HG03442 (cell line): ENCODE results near the gene RIPK1.
"Not testable (repeated sequence)": the region's sequence is repeated elsewhere in the genome, so short reads cannot be mapped to it uniquely, and the experiment has no call there.

Experiments used
- ATAC-seq: cut with Tn5 transposase; IDR thresholded peaks from one replicate; pipeline ENCODE4 v1.9.1; 2021; ENCODE audit warnings: mild to moderate bottlenecking, moderate library complexity; ENCODE audit not compliant: unreplicated experiment

Gene RIPK1

GRCh38 chr6:3068329-3069214 lies at the start of gene RIPK1:
Gene RIPK1 (plus strand): TSS chr6:3068494. CDS start chr6:3076824, 8,330 bp downstream.
- ATAC-seq = peak; percentile 82

GRCh38 chr6:3019065-3019464 lies 49.2 kb upstream of the RIPK1 start:
- ATAC-seq = no peak

DNA sequence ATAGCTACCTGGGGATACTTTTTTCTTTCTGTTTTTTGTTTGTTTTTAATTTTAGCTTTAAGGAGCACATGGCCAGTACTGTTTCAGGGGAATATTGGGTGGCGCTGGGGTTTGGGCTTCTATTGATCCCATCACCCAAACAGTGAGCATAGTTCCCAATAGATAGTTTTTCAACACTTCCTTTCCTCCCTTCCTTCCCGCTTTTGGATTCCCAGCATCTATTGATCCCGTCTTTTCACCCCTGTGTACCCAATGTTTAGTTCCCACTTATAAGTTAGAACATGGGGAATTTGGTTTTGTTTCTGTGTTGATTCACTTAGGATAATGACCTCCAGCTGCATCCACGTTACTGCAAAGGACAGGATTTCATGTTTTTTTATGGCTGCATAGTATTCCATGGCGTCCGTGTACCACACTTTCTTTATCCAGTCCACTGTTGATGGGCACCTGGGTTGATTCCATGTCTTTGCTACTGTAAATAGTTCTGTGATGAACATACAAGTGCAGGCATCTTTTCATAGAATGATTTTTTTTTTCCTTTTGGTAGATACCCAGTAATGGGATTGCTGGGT lies 48.5 kb upstream of the RIPK1 start:
- ATAC-seq = no peak

- not testable (repeated sequence) for ATAC-seq
Observed at GRCh38 chr6:3020976-3021598, 47.2 kb upstream of the RIPK1 start.

- ATAC-seq = no peak
Observed at GRCh38 chr6:3022765-3023662, 45.3 kb upstream of the RIPK1 start.

DNA sequence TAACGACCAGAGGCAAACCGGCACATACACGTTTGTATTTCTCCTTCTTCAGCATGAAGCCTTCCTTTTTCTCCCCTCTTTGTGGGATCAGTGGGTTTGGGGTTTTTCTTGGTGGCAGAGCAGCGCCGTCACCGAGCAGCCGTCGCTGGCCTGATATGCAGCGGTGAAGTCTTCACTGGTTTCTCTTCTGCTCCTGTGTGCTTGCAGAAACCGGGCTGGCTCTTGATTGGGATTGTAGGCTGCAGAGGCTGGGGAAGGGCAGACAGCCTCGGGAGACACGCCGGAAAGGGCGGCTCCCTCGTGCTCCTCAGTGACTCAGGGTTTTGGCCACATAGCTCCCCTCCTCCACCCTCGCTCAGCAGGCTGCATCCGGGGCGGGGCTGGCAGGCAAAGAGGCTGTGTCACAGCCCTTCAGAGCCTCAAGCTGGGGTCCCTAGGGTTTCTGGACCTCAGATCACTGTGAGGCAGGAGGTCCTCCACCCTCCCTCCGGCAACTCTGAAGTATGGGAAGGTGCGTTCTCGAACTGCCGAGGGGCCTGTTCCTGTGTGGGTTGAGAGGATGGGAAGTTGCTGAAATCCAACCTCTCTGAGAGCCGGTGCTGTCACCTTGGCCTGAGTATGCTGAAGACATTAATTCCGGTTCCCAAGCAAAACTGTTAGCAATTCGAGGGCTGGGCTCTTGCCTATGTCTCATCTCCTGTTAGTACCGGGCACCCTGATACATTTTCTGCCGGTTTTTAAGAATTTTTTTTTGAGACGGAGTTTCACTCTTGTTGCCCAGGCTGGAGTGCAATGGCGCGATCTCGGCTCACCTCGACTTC lies 44.4 kb upstream of the RIPK1 start:
- peak; percentile 85 for ATAC-seq

GRCh38 chr6:3026791-3027626 lies 41.3 kb upstream of the RIPK1 start:
- peak; percentile 72 for ATAC-seq

DNA sequence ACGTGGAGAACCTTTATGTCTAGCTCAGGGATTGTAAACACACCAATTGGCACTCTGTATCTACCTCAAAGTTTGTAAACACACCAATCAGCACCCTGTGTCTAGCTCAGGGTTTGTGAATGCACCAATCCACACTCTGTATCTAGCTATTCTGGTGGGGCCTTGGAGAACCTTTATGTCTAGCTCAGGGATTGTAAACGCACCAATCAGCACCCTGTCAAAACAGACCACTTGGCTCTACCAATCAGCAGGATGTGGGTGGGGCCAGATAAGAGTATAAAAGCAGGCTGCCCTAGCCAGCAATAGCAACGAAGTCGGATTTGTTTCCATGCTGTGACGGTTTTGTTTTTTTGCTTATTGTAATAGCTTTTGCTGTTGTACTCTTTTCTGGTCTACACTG lies 40.1 kb upstream of the RIPK1 start:
- ATAC-seq = not testable (repeated sequence)

DNA sequence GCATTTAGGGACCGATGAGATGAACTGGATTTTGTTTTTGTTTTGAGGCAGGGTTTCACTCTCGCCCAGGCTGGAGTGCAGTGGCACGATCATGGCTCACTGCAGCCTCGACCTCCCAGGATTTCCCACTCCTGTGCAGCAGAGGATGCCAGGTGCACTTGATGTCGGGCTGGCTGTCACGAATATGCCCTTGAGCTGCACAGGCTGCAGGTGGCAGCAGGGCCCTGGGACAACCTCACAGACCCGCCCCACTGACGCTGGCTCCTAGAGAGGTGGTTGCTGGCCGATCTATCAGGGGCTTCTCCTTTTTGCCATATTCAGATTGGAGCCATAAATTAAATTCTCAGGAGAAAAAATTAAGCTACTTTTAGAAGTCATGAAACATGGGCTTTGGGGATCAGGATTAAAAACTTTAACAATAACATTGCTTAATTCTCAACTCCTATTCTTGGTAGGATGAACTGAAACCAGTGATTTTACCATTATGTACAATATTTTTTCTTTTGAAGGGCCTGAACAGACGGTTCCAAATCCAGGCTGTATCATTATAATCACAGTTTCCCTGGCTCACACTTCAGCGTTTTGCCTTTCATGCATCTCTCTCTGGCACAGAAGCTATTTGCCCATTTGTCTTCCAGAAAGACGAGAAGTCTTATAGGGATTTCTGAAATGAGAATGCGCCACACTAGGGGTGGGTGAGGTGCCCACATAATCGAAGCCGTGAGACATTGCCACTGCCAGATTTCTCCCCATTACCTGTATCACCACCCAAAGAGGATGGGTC lies 36.2 kb upstream of the RIPK1 start:
- no peak for ATAC-seq

DNA sequence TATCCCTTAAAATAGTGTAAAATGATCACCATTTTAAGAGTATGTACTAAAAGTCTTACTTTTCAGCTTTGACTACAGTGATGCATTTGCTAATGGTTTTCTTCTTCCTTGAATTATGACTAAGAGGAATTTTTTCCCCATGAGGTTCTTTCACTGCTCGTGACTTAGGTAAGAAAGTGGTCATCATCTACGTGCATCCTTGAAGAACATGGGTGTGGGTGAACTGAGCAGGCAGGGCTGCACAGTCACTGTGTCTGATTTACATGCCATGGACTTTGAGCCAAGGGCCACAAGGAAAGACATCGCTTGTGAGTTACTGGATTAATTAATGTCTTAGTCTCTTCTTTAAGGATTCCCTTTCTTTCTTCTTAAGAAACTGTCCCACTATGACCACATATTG lies 35.3 kb upstream of the RIPK1 start:
- ATAC-seq = no peak

- ATAC-seq = no peak
Observed at GRCh38 chr6:3033652-3034051, 34.6 kb upstream of the RIPK1 start.

GRCh38 chr6:3035397-3035796 lies 32.9 kb upstream of the RIPK1 start:
- ATAC-seq = no peak

DNA sequence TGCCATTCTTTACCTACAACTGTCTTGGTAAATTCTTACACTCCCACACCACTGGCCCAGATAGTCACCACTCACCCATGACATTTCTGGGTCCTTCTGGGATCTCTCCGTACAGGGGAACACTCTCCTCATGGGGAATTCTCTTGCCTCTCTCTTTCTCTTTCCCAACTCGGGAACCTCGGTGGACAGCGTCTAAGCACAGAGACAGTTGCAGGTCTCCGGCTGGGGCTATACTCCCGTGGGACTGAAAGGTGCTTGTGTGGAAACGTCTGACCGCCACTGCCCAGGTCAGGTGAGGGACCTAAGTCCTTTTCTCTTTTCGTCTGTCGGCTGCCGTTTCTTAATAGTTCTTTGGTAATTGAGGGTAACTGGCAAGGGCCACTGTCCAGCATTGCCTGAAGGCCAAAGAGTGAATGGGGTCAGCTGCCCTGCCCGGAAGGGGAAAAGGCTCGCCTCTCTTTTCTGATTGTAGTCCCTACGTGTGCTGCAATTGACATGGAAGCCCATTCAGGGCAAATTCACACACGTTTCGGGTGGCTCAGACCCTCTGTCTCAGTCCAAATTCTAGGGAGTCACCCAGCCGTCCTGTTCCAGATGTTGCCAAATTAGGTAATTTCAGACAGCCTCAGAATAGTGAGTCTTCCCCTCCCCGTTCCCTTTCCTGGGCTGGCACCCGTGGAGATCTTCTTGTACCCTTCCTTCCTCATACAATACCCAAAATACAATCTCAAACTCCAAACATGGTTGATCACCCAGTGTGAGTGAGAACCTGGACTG lies 31.2 kb upstream of the RIPK1 start:
- ATAC-seq = no peak

GRCh38 chr6:3037638-3038365 lies 30.5 kb upstream of the RIPK1 start:
- no peak for ATAC-seq

- no peak for ATAC-seq
Observed at GRCh38 chr6:3039384-3039783, 28.9 kb upstream of the RIPK1 start.

GRCh38 chr6:3041147-3041546 lies 27.1 kb upstream of the RIPK1 start:
- no peak for ATAC-seq

DNA sequence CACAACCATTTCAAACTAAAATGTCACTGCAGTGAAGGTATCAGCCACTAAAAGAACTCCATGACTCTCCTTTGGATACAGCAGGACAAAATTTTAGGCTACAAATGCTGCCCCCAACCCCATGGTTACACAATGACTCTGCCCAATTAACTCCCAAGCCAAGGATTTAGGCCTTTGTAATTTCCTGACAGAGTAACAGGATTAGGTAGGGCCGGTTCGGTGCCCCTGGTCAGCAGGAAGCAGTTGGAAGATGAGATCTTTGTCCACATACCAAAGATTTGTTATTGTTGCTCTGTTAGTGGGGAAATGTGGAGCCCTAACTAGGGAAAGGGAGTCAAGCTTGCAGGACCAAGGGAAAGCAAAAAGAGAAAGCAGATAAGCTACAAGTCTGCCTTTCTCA lies 26.7 kb upstream of the RIPK1 start:
- no peak for ATAC-seq
